Astrocyte of the cerebellum (primary cell): ENCODE measurements around the gene AREL1.

Experiments
- DNase-seq: peaks from one replicate; pipeline ENCODE4 v3.0.0-alpha.2; 2011; ENCODE audit warnings: low read depth
- H3K4me3 ChIP-seq: 2 replicates; pipeline ENCODE4 v1.5.1; 2011; ENCODE audit warnings: mild to moderate bottlenecking, low read depth, low read length, moderate library complexity
- in situ Hi-C: cut with HindIII; loops from 2 replicates; pipeline ENCODE4 v1.10.0; 2017; ENCODE audit warnings: low sequenced_read_pairs
- TF ChIP-seq, protein P1 (sequence below): IDR thresholded peaks from 2 replicates; pipeline ENCODE4 v1.5.1; 2012; ENCODE audit warnings: low read length, low read depth, moderate library complexity, mild to moderate bottlenecking; ENCODE audit errors: missing control alignments

Gene AREL1

DNA sequence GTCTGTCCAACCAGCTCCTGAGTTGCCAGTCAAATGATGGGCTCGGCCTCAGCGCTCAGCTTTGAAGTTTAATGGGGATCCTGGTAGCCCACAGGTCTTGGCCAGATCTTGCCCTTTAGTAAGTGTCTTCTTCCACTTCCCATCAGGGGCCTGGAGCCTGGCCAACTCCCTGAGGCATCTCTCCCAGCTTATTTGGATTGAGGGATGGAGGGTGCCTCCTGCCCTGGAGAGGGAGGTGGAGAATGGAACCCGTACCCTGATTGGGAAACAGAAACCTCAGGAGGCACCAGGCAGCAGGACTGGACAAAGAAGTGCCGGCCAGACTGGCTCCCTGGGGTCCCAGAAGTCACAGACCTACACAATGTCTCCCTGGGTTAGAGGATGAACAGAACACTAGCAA lies 60.3 kb downstream of the AREL1 start:
- in situ Hi-C loops, result loop anchor here (5.0 kb wide), 1 partner anchor 50 kb away; no protein-coding TSS in a partner anchor
- TF ChIP-seq, protein P1, sequence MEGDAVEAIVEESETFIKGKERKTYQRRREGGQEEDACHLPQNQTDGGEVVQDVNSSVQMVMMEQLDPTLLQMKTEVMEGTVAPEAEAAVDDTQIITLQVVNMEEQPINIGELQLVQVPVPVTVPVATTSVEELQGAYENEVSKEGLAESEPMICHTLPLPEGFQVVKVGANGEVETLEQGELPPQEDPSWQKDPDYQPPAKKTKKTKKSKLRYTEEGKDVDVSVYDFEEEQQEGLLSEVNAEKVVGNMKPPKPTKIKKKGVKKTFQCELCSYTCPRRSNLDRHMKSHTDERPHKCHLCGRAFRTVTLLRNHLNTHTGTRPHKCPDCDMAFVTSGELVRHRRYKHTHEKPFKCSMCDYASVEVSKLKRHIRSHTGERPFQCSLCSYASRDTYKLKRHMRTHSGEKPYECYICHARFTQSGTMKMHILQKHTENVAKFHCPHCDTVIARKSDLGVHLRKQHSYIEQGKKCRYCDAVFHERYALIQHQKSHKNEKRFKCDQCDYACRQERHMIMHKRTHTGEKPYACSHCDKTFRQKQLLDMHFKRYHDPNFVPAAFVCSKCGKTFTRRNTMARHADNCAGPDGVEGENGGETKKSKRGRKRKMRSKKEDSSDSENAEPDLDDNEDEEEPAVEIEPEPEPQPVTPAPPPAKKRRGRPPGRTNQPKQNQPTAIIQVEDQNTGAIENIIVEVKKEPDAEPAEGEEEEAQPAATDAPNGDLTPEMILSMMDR, result no peak
- no peak for DNase-seq
- no peak overlapping the region for H3K4me3 ChIP-seq

DNA sequence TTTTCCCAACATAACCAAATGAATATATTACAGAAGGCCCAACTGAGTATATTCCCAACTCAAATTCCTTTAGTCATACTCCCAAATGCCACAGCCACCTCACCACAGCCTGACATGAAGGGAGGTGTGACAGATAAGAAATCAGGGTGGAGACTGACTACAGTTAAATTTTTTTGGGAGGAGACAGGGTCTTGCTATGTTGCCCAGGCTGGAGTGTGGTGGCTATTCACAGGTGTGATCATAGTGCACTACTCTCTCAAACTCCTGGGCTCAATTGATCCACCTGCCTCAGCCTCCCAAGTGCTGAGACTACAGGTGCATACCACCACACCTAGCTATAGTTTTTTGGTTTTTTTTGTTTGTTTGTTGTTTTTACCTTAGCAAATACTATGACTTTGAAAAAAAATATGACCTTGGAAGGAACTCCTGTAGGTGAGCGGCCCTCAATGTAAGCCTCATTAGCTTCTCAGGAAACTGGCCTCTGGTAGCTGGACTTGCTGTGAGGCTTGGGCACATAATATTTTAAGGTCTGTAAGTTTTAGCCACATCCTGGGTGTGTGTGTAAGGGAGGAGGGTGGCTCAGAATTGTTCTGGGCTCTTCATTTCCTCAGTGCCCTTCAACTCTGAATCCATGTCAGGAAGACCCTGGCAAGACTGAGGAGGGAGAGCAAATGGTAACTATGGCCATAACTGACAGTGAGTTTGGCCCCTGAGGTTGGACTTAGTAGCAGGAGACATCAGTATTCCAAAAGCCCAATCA lies 61.8 kb downstream of the AREL1 start:
- in situ Hi-C loops, result loop anchor here (5.0 kb wide), 1 partner anchor 49 kb away; no protein-coding TSS in a partner anchor
- TF ChIP-seq, protein P1, result no peak
- DNase-seq, result no peak
- no peak overlapping the region for H3K4me3 ChIP-seq

DNA sequence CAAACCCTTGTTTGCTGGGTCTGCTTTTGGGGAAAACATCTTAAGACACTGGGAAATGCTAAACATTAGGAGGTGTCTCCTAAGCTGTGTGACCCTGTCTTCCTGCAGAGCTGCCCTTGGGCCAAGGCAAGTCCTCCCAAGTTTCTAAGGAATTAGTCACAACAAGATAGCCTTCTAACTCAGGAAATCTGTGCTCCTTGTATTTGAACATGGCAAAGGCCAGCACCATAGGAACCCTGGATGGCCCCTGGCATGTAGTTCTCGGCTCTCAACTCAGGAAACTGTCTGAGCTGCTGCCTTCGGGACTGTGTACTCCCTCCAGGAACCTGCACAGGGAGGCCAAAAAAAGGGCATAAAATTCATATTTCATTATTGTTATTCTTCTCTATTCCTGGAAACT lies 63.2 kb downstream of the AREL1 start:
- TF ChIP-seq, protein P1, result no peak
- no peak for DNase-seq
- in situ Hi-C loops, result loop anchor here (5.0 kb wide), 1 partner anchor 47 kb away; no protein-coding TSS in a partner anchor
- H3K4me3 ChIP-seq, result no peak overlapping the region

DNA sequence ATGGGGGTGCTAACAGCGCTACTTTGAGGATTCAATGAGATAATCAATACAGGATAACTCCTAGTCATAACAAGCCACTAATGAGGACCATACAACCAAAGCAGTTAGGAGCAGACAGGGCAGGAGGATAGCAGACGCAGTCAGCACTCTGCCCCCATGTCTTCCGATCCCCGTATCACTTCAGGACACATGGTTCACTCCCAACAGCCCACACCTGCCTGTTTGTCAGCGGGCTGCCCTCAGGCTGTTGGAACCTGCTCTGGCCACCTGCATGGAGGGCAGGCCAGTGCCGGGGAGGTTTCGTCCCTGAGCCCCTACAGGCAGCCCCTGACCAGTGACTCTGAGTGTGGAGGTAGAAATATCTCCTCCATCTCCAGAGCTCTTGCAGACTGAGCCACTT lies 63.7 kb downstream of the AREL1 start:
- in situ Hi-C loops, result no loop called here
- no peak for DNase-seq
- H3K4me3 ChIP-seq, result no peak overlapping the region
- TF ChIP-seq, protein P1, result no peak

DNA sequence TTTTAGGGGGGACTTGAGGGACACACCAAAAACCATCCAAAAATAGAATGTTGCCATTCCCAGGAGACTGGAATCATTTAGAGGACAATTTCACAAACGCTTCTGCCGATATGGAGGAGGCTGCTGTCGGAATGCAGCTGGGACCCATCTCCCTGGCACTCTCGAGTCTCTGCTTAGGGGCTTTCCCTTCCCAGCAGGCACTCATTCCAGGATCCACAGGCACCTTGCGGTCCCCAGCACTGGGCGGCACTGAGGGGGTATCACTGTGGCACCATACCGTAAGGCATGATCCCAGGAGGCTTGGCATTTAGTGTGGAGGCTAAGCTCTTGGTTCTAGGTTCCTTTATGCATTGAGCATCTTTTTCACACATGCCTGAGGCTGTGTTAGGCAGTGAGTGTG lies 64.3 kb downstream of the AREL1 start:
- H3K4me3 ChIP-seq, result no peak overlapping the region
- no peak for DNase-seq
- in situ Hi-C loops, result no loop called here

DNA sequence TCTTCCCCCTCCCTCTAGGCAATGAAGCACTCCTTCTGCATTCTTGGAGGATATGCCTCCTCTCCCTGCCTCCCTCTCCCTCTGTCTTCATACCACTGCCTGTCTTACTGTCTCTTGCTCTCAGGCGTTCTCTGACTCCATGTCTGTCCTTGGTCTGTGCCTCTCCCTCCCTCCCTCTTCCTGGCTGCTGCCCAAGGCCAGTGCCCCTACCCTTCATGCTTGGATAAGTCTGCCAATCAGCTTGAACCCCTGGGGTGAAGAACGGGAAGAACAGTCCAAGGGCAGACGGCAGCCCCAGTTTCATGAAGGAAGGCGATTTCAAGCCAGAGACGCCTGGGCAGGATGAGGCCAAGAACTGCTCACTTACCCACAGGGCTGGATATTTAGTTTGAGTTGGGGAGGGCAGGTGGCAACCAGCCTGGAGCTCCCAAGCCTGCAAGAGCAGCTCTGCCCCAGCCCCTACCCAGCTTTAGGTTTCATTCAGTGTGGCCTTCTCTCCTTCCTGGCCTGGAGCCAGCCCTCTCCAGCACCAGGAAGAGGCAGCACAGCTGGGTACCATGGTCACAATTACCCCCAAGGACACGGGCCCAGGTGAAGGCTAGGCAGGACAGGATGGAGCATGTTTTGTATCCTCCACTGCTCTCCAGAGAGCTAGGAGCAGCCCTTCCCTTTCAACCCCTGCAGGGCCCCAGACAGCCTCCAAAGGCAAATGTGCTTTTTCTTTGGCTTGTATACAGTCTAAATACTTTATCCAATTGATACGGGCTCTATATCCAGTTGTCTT lies 65.0 kb downstream of the AREL1 start:
- no peak for DNase-seq
- no peak overlapping the region for H3K4me3 ChIP-seq
- TF ChIP-seq, protein P1, result no peak
- in situ Hi-C loops, result no loop called here

More for the DNA sequence above, 64.3 kb downstream of the AREL1 start:
- TF ChIP-seq, protein P1, result no peak
